OCI-M2 (cell line): ENCODE data around the gene SFT2D1.

ENCODE experiments used
- DNase-seq: peaks from one replicate; lab custom pipeline; 2025; ENCODE audit not compliant: unreplicated experiment; lab: John Stamatoyannopoulos, UW

SFT2D1 gene

GRCh38 chr6:166335378-166336302, 6.7 kb downstream of the SFT2D1 start:
- DNase-seq, result no peak

GRCh38 chr6:166334878-166335277, 7.5 kb downstream of the SFT2D1 start:
- DNase-seq, result no peak

- DNase-seq, result no peak
These were observed 9.0 kb downstream of the SFT2D1 start for GRCh38 chr6:166333172-166333995.

GRCh38 chr6:166331503-166332415, 10.6 kb downstream of the SFT2D1 start:
- no peak for DNase-seq

- no peak for DNase-seq
These were observed 11.7 kb downstream of the SFT2D1 start for GRCh38 chr6:166330612-166331011.

- DNase-seq, result no peak
These were observed 16.8 kb downstream of the SFT2D1 start for GRCh38 chr6:166325383-166326042.

- no peak for DNase-seq
These were observed 18.9 kb downstream of the SFT2D1 start for GRCh38 chr6:166323395-166323794.

GRCh38 chr6:166318649-166319600, 23.4 kb downstream of the SFT2D1 start:
- DNase-seq, result no peak

- no peak for DNase-seq
These were observed 24.1 kb downstream of the SFT2D1 start for GRCh38 chr6:166318227-166318626.

GRCh38 chr6:166317261-166318212, 24.8 kb downstream of the SFT2D1 start:
- DNase-seq, result no peak

- DNase-seq, result no peak
These were observed 26.9 kb downstream of the SFT2D1 start for GRCh38 chr6:166315436-166315835.

- no peak for DNase-seq
These were observed 27.9 kb downstream of the SFT2D1 start for GRCh38 chr6:166314454-166314853.

- DNase-seq, result no peak
These were observed 28.9 kb downstream of the SFT2D1 start for GRCh38 chr6:166313255-166314070.

GRCh38 chr6:166312832-166313231, 29.5 kb downstream of the SFT2D1 start:
- DNase-seq, result no peak

- no peak for DNase-seq
These were observed 31.7 kb downstream of the SFT2D1 start for GRCh38 chr6:166310634-166311033.

- DNase-seq, result no peak
These were observed 32.4 kb downstream of the SFT2D1 start for GRCh38 chr6:166309977-166310376.
